OCI-LY3 (cell line): ENCODE data around the gene GOSR1.
"Not testable (repeated sequence)": the region's sequence is repeated elsewhere in the genome, so short reads cannot be mapped to it uniquely, and the experiment has no call there.

ENCODE experiments used
- H2AFZ ChIP-seq: fragments of 200-600, 300-600 bp; shearing (Covaris generic); 2 replicates; pipeline ENCODE4 v1.6.0; 2014; ENCODE audit warnings: antibody characterized with exemption, low read depth, low read length
- H3K27ac ChIP-seq: fragments of 200-600, 300-600 bp; sonication (generic); 2 replicates; pipeline ENCODE4 v1.5.1; 2014; ENCODE audit warnings: mild to moderate bottlenecking, low read length, moderate library complexity, mixed read lengths
- H3K27me3 ChIP-seq: fragments of 200-600, 300-600 bp; sonication (generic); 2 replicates; pipeline ENCODE4 v1.6.1; 2014; ENCODE audit warnings: low read depth, low read length, mixed read lengths
- H3K36me3 ChIP-seq: fragments of 200-600, 300-600 bp; sonication (generic); replicated peaks from 2 replicates; pipeline ENCODE3; 2014; ENCODE audit warnings: low read depth, low read length, mixed read lengths
- H3K4me1 ChIP-seq: fragments of 300-600, 200-600 bp; sonication (generic); 2 replicates; pipeline ENCODE4 v1.6.1; 2014; ENCODE audit warnings: low read length, mixed read lengths
- H3K4me2 ChIP-seq: fragments of 200-600, 300-600 bp; sonication (generic); 2 replicates; pipeline ENCODE4 v1.6.1; 2014; ENCODE audit warnings: low read length, mixed read lengths
- H3K4me3 ChIP-seq: fragments of 300-600, 200-600 bp; sonication (generic); 2 replicates; pipeline ENCODE4 v1.5.1; 2014; ENCODE audit warnings: antibody characterized with exemption, mild to moderate bottlenecking, low read length, moderate library complexity
- H3K79me2 ChIP-seq: fragments of 300-600, 200-600 bp; shearing (Covaris generic); 2 replicates; pipeline ENCODE4 v1.6.1; 2014; ENCODE audit warnings: mild to moderate bottlenecking, low read length, mixed read lengths
- H3K9ac ChIP-seq: fragments of 300-600, 200-600 bp; shearing (Covaris generic); 2 replicates; pipeline ENCODE4 v1.6.0; 2014; ENCODE audit warnings: mild to moderate bottlenecking, low read length, moderate library complexity
- H3K9me3 ChIP-seq: fragments of 200-600, 300-600 bp; shearing (Covaris generic); 2 replicates; pipeline ENCODE4 v1.6.1; 2014; ENCODE audit warnings: low read length, mixed read lengths; ENCODE audit not compliant: insufficient read depth
- H4K20me1 ChIP-seq: fragments of 200-600, 300-600 bp; sonication (generic); 2 replicates; pipeline ENCODE4 v1.6.1; 2016; ENCODE audit warnings: low read length, mixed read lengths; ENCODE audit not compliant: insufficient read depth
- CTCF ChIP-seq: fragments of 200-600, 300-600 bp; sonication (generic); IDR thresholded peaks from 2 replicates; pipeline ENCODE4 v1.5.1; 2014; ENCODE audit warnings: antibody characterized with exemption, low read length, low read depth
- EZH2phosphoT487 ChIP-seq: fragments of 200-600 bp; shearing (Covaris generic); IDR thresholded peaks from 2 replicates; pipeline ENCODE4 v1.6.1; 2018; ENCODE audit warnings: antibody characterized with exemption, mixed run types, low read depth

GOSR1 gene

DNA sequence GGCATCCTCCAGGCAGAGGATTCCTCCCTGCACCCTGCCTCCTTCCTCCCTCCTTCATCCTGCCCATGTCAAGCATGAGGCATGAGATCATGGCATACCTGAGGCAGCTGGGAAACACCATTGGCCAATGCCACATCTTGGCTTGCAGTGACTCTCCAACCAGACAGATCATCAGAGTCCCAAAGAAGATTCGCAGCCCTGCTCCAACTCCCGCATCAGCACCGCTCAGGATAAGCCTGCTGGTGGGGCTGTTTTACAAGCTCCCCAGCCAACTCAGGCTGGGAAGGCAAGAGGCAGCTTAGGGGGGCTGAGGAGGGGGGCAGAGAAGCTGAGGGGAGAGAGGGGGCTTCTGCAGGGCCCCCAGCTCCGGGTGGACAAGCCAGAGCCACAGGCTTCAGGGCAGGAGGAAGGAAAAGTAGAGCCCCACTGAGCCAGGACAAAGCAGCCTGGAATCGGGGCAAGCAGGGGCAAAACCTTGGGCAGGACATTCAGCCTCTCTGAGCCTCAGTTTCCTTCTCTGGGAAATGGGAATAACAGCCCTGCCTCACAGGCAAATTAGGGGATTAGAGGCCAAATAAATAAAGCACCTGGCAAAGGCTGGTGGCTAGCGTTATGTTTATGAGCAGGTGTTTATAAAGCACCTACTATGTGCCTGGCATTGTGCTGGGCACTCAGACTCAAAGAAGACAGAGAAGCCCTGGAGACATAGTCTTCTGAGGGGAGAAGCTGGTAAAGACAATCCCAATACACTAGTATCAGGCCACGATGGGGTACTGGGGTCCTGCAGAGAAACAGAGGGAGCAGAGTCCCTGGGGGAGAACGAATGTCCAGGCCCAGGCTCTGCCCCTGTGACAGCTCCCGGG, 88.1 kb downstream of the GOSR1 start:
- Histone ChIP-seq H3K4me3 (no peak overlapping the region), H2AFZ (no peak overlapping the region), H3K4me2 (no peak overlapping the region), H3K9me3 (no peaks in the 10 kb centered on the region), H3K36me3 (no peaks in the 10 kb centered on the region), H3K27ac (no peak overlapping the region), H3K79me2 (no peaks in the 10 kb centered on the region), H3K4me1 (no peaks in the 10 kb centered on the region), H3K27me3 (no peaks in the 10 kb centered on the region), H3K9ac (no peak overlapping the region), H4K20me1 (no peaks in the 10 kb centered on the region)
- TF ChIP-seq CTCF = no peak
- TF ChIP-seq EZH2phosphoT487 = no peak

DNA sequence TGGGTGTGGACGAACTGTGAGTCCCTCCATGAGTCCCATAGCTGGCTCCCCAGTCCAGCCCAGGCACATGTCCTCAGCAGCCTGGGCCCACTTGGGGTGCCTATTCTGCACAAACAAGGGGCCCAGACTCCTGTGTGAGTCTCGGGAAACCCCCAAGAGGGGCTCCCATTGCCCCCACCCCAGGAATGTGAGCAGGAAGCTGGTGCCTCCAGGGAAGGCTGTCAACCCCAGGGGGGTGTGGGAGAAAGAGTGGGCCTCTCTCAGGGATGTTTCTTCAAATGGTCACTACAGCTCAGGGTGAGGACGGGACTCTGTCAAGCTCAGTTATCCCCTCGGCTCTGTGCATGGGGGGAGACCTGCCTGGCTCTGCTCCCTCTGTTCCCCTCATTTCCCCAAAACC, 88.9 kb downstream of the GOSR1 start:
- not testable (repeated sequence) for H4K20me1 ChIP-seq, H3K4me1 ChIP-seq, H3K27me3 ChIP-seq, H3K36me3 ChIP-seq, H3K4me3 ChIP-seq, H3K9me3 ChIP-seq, H3K9ac ChIP-seq, H3K79me2 ChIP-seq, H2AFZ ChIP-seq, H3K4me2 ChIP-seq, H3K27ac ChIP-seq

DNA sequence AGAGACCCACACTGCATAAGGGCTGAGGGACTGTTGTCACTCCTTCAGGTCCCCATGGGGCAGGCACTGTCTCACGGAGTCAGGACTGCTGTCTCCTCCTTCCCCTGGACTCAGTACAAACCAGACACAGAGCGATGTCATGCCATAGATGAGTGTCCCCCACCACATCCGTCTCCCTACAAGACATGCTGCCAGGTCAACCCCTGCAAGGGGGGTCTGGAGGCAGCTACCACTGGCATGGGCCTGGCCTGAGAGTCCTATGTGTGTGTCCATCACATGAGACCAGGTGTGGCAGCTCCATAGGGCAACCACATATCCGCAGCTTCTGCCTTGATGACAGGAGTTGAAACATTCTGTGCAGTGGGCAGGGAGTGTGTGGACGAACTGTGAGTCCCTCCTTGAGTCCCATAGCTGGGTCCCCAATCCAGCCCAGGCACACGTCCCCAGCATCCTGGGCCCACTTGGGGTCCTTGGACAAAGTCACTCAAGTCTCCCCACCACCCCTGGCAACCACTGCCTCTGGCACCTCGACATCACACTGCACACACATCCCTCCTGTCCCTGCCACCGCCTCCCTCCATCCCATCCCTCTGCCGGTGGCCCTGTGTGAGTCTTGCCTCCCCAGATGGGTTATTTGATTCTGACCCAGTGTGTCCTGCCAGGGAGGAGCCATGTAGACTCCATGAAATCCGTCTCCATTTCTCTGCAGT, 89.5 kb downstream of the GOSR1 start:
- not testable (repeated sequence) for H4K20me1 ChIP-seq, H3K9ac ChIP-seq, H2AFZ ChIP-seq, H3K36me3 ChIP-seq, H3K4me3 ChIP-seq, H3K27me3 ChIP-seq, H3K9me3 ChIP-seq, H3K4me2 ChIP-seq, H3K27ac ChIP-seq, H3K4me1 ChIP-seq, H3K79me2 ChIP-seq

- Histone ChIP-seq H3K9me3 (no peaks in the 10 kb centered on the region), H3K27me3 (no peaks in the 10 kb centered on the region), H3K27ac (no peak overlapping the region), H3K4me1 (no peaks in the 10 kb centered on the region), H3K9ac (no peak overlapping the region), H3K79me2 (no peaks in the 10 kb centered on the region), H3K36me3 (no peaks in the 10 kb centered on the region), H2AFZ (no peak overlapping the region), H4K20me1 (no peaks in the 10 kb centered on the region), H3K4me3 (no peak overlapping the region), H3K4me2 (no peak overlapping the region)
- TF ChIP-seq CTCF (no peak), EZH2phosphoT487 (no peak)
Measured at GRCh38 chr17:30567231-30568116, 90.3 kb downstream of the GOSR1 start.
